GM18907 (cell line): Measurements from ENCODE around the gene PRRT1.
"Not testable (repeated sequence)": the region's sequence is repeated elsewhere in the genome, so short reads cannot be mapped to it uniquely, and the experiment has no call there.

Experiments used
- ATAC-seq: cut with Tn5 transposase; IDR thresholded peaks from one replicate; pipeline ENCODE4 v1.9.1; 2021; ENCODE audit warnings: mild to moderate bottlenecking, moderate library complexity; ENCODE audit not compliant: unreplicated experiment

Gene PRRT1

GRCh38 chr6:32151863-32152768 lies at the start of gene PRRT1:
TSS of gene PRRT1 (minus strand) at chr6:32151939. CDS start at chr6:32151827, 112 bp downstream.
- no peak for ATAC-seq

- no peak for ATAC-seq
Measured at GRCh38 chr6:32200711-32201475, 49.2 kb upstream of the PRRT1 start.

GRCh38 chr6:32198866-32199265 lies 47.1 kb upstream of the PRRT1 start:
- no peak for ATAC-seq

- no peak for ATAC-seq
Measured at GRCh38 chr6:32198345-32198696, 46.6 kb upstream of the PRRT1 start.

- ATAC-seq: no peak
Measured at GRCh38 chr6:32196682-32197616, 45.2 kb upstream of the PRRT1 start.

- ATAC-seq: peak; percentile 77
Measured at GRCh38 chr6:32195902-32196681, 44.4 kb upstream of the PRRT1 start.

- ATAC-seq: no peak
Measured at GRCh38 chr6:32195652-32195901, 43.8 kb upstream of the PRRT1 start.

GRCh38 chr6:32194825-32195651 lies 43.3 kb upstream of the PRRT1 start:
- peak; percentile 70 for ATAC-seq

GRCh38 chr6:32194388-32194787 lies 42.6 kb upstream of the PRRT1 start:
- ATAC-seq: no peak

GRCh38 chr6:32193096-32193495 lies 41.4 kb upstream of the PRRT1 start:
- ATAC-seq: not testable (repeated sequence)

GRCh38 chr6:32192608-32193039 lies 40.9 kb upstream of the PRRT1 start, which contains the start of gene GPSM3:
TSS of gene GPSM3 (minus strand) at chr6:32192643. CDS start at chr6:32192513, 130 bp downstream.
- no peak for ATAC-seq

- ATAC-seq: no peak
Measured at GRCh38 chr6:32191696-32192607, 40.2 kb upstream of the PRRT1 start.

GRCh38 chr6:32190911-32191677 lies 39.4 kb upstream of the PRRT1 start:
- ATAC-seq: no peak

- peak; percentile 55 for ATAC-seq
Measured at GRCh38 chr6:32190054-32190851, 38.5 kb upstream of the PRRT1 start, which contains the start of gene PBX2. TSS of gene PBX2 (minus strand) at chr6:32190202. CDS start at chr6:32189915, 287 bp downstream.

- no peak for ATAC-seq
Measured at GRCh38 chr6:32189742-32190053, 38.0 kb upstream of the PRRT1 start.

- ATAC-seq: no peak
Measured at GRCh38 chr6:32189069-32189741, 37.5 kb upstream of the PRRT1 start.
